Panc1 (cell line): ENCODE data around the gene BPIFA1. TPM values are rescaled to one million over a fixed set of nuclear protein-coding genes. Genes with fewer than 3 reads are reported as not detected.

Experiments used
- ATAC-seq: fragments of 200-7000 bp; cut with Tn5 transposase; 2 replicates; pipeline ENCODE4 v1.9.1; 2020; ENCODE audit warnings: mild to moderate bottlenecking, moderate library complexity
- BruUV-seq: library from RNA; stranded (reverse); fragments of 400-500 nt; replicated peaks from 2 replicates; lab custom pipeline; 2021; lab: Mats Ljungman, UMichigan
- CTCF ChIA-PET: fragments of 300-600 bp; sonication (Branson Sonifier 250); formaldehyde crosslinking; loops from one replicate; lab custom pipeline; 2022; ENCODE audit warnings: antibody characterized with exemption; lab: Charles Lee
- POLR2A ChIA-PET: fragments of 300-600 bp; sonication (Branson Sonifier 250); formaldehyde crosslinking; loops from one replicate; lab custom pipeline; 2022; ENCODE audit warnings: antibody characterized with exemption; lab: Charles Lee
- DNase-seq: peaks from one replicate; pipeline ENCODE4 v3.0.0-alpha.2; 2010; ENCODE audit warnings: low read depth, low spot score
- H3K27ac ChIP-seq: 2 replicates; pipeline ENCODE4 v1.5.1; 2011; ENCODE audit warnings: mild to moderate bottlenecking, low read length, inconsistent platforms
- H3K27me3 ChIP-seq: fragments of 200-500 bp; sonication (Bioruptor generic); 2 replicates; pipeline ENCODE4 v1.6.0; 2014; ENCODE audit warnings: low read length, inconsistent platforms; ENCODE audit not compliant: control insufficient read depth, insufficient read depth
- H3K36me3 ChIP-seq: fragments of 200-500 bp; sonication (Bioruptor generic); 2 replicates; pipeline ENCODE4 v1.5.1; 2014; ENCODE audit warnings: inconsistent platforms, mild to moderate bottlenecking, low read length, moderate library complexity; ENCODE audit not compliant: control insufficient read depth, insufficient read depth
- H3K4me1 ChIP-seq: 2 replicates; pipeline ENCODE4 v1.5.1; 2011; ENCODE audit warnings: inconsistent platforms, mild to moderate bottlenecking, low read length, moderate library complexity; ENCODE audit not compliant: control insufficient read depth, insufficient read depth
- H3K4me3 ChIP-seq, 2 experiments: 2 replicates each; pipeline ENCODE4 v1.5.1; 2011 to 2012; ENCODE audit warnings: low read depth in 2 of 2, low read length in 2 of 2, mild to moderate bottlenecking in 2 of 2, inconsistent platforms in 1 of 2, moderate library complexity in 1 of 2
- H3K9me3 ChIP-seq: fragments of 200-500 bp; sonication (Bioruptor generic); 2 replicates; pipeline ENCODE4 v1.5.1; 2014; ENCODE audit warnings: low read depth, mild to moderate bottlenecking, inconsistent platforms, low read length, moderate library complexity; ENCODE audit not compliant: control insufficient read depth, insufficient read depth
- CTCF ChIP-seq: fragments of 450-650 bp; IDR thresholded peaks from 2 replicates; pipeline ENCODE4 v1.5.1; 2017; ENCODE audit warnings: mild to moderate bottlenecking
- POLR2AphosphoS5 ChIP-seq: IDR thresholded peaks from 2 replicates; pipeline ENCODE4 v1.6.1; 2012; ENCODE audit warnings: mild to moderate bottlenecking, low read depth, low read length, moderate library complexity
- REST ChIP-seq, 2 experiments: IDR thresholded peaks; 2 replicates each; pipeline ENCODE4 v1.6.1; 2011 to 2012; ENCODE audit warnings: low read depth in 2 of 2, control low read depth in 1 of 2, low read length in 1 of 2, mild to moderate bottlenecking in 1 of 2, moderate library complexity in 1 of 2; ENCODE audit not compliant: insufficient read depth in 1 of 2
- SIN3A ChIP-seq: IDR thresholded peaks from 2 replicates; pipeline ENCODE4 v1.6.1; 2012; ENCODE audit warnings: low read depth, mild to moderate bottlenecking, low read length, moderate library complexity, borderline replicate concordance; ENCODE audit not compliant: insufficient read depth
- TCF7L2 ChIP-seq: IDR thresholded peaks from 2 replicates; pipeline ENCODE4 v1.6.1; 2011; ENCODE audit warnings: mild to moderate bottlenecking, low read depth, low read length, inconsistent platforms
- in situ Hi-C: cut with HindIII; loops from 2 replicates; pipeline ENCODE4 v1.10.0; 2016; ENCODE audit warnings: low sequenced_read_pairs, low pct_unique_long_range_greater_than_20kb
- intact Hi-C: fragments of 100-400 bp; cut with micrococcal nuclease; formaldehyde crosslinking; loops from one replicate; pipeline ENCODE4 v1.10.0; 2022; ENCODE audit not compliant: unreplicated experiment
- total RNA-seq: library from RNA; stranded (reverse); gene quantifications from one replicate; pipeline ENCODE4 v1.2.1, GENCODE V29; 2021; ENCODE audit not compliant: unreplicated experiment

BPIFA1 gene
- total RNA-seq, 1 experiment from 2014 or later: not detected

- no peaks in the 10 kb centered on the region for H3K4me1 ChIP-seq
- no peak for ATAC-seq
- no peaks in the 10 kb centered on the region for H3K27me3 ChIP-seq
- in situ Hi-C loops: no loop called here
- ChIA-PET CTCF (interaction anchor here (0.5 to 1.2 kb wide), 2 partner anchors 20 to 802 kb away, joined by 5 to 9 read pairs; no protein-coding TSS in a partner anchor), POLR2A (no interaction called here)
- H3K36me3 ChIP-seq: no peaks in the 10 kb centered on the region
- no TSS peak for BruUV-seq
- H3K9me3 ChIP-seq: no peaks in the 10 kb centered on the region
- no peak overlapping the region for H3K4me3 ChIP-seq
- TF ChIP-seq POLR2AphosphoS5 (no peak), REST (IDR thresholded peaks at IDR 0.05; ENCODE audit: insufficient read depth in 1 of 2, low read depth in 2 of 2, low read length in 1 of 2) (no peak), SIN3A (no peak), TCF7L2 (no peak), CTCF (no peak)
- no peak overlapping the region for H3K27ac ChIP-seq
- intact Hi-C loops: no loop called here
- DNase-seq: no peak
These were observed 48.5 kb downstream of the BPIFA1 start for GRCh38 chr20:33284284-33284683.

- intact Hi-C loops (no loop called here), in situ Hi-C loops (no loop called here)
- ChIA-PET POLR2A (no interaction called here), CTCF (interaction anchor here (1.2 kb wide), 1 partner anchor 20 kb away, joined by 9 read pairs; no protein-coding TSS in a partner anchor)
- DNase-seq (no peak), ATAC-seq (no peak)
- Histone ChIP-seq H3K27me3 (no peaks in the 10 kb centered on the region), H3K4me1 (no peaks in the 10 kb centered on the region), H3K4me3 (no peak overlapping the region), H3K27ac (no peak overlapping the region), H3K36me3 (no peaks in the 10 kb centered on the region), H3K9me3 (no peaks in the 10 kb centered on the region)
- TF ChIP-seq TCF7L2 (no peak), REST (IDR thresholded peaks at IDR 0.05; ENCODE audit: insufficient read depth in 1 of 2, low read depth in 2 of 2, low read length in 1 of 2) (no peak), CTCF (no peak), SIN3A (no peak), POLR2AphosphoS5 (no peak)
- BruUV-seq: no TSS peak
These were observed 49.1 kb downstream of the BPIFA1 start for GRCh38 chr20:33284937-33285336.
